Epithelial cell of proximal tubule (primary cell): Measurements from ENCODE around the gene MPP2. TPM values are rescaled to one million over a fixed set of nuclear protein-coding genes. Genes with fewer than 3 reads are reported as not detected.

Source experiments
- DNase-seq: peaks from one replicate; pipeline ENCODE4 v3.0.0-alpha.2; 2011; ENCODE audit warnings: low read depth
- H3K4me3 ChIP-seq: 2 replicates; pipeline ENCODE4 v1.5.1; 2011; ENCODE audit warnings: low read depth, mild to moderate bottlenecking, low read length
- CTCF ChIP-seq: conservative IDR thresholded peaks from 2 replicates; pipeline ENCODE4 v1.5.1; 2012; ENCODE audit warnings: low read depth, mild to moderate bottlenecking, low read length
- total RNA-seq: library from RNA; depleted of rRNA; stranded (reverse); fragments of >200 nt; gene quantifications from 2 replicates; pipeline ENCODE4 v1.2.3, GENCODE V29; 2015

The MPP2 gene
- total RNA-seq, 1 donor from 2014 or later, result 14.1 TPM

GRCh38 chr17:43890240-43890639 is 17.1 kb downstream of the MPP2 start:
- no peak for TF ChIP-seq CTCF
- no peak for DNase-seq
- no peak overlapping the region for H3K4me3 ChIP-seq

- TF ChIP-seq CTCF, result no peak
- H3K4me3 ChIP-seq, result no peak overlapping the region
- DNase-seq, result no peak
These were observed 18.8 kb downstream of the MPP2 start for GRCh38 chr17:43888548-43888947.

- no peak for TF ChIP-seq CTCF
- H3K4me3 ChIP-seq, result no peak overlapping the region
- no peak for DNase-seq
These were observed 24.4 kb downstream of the MPP2 start for GRCh38 chr17:43882761-43883415.

- DNase-seq, result no peak
- no peak for TF ChIP-seq CTCF
These were observed 25.4 kb downstream of the MPP2 start for GRCh38 chr17:43881758-43882505.

GRCh38 chr17:43881181-43881580 is 26.2 kb downstream of the MPP2 start:
- no peak overlapping the region for H3K4me3 ChIP-seq
- no peak for DNase-seq
- no peak for TF ChIP-seq CTCF

More at GRCh38 chr17:43881758-43882505, 25.4 kb downstream of the MPP2 start:
- no peak overlapping the region for H3K4me3 ChIP-seq

- TF ChIP-seq CTCF, result peak; percentile 87
- DNase-seq, result no peak
- H3K4me3 ChIP-seq, result no peak overlapping the region
These were observed 26.8 kb downstream of the MPP2 start for GRCh38 chr17:43880420-43880991.
